Measurements from ENCODE around the gene GLG1. TPM values are rescaled to one million over a fixed set of nuclear protein-coding genes. Genes with fewer than 3 reads are reported as not detected.
"Not testable (repeated sequence)": the region's sequence is repeated elsewhere in the genome, so short reads cannot be mapped to it uniquely, and the experiment has no call there.

The GLG1 gene
- total RNA-seq, 1 experiment from 2014 or later = 135 TPM

DNA sequence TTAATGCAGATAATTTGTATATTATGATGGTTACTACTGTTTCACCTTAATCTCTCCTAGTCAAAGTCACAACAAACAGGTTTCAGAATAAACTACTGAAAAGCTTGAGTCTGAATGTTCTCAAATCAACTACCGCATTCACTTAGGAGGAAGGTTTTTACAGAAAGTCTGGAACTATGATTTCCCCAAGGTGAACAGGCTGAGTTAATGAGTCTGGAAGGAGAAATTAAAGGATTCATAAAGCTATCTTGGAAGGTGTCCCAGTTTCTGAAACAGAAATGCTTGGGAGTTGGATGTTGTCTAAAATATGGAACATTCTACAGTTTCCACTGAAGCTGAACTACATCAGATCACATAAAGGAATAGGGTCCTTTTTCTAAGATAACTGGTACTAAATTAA, 69.2 kb downstream of the GLG1 start:
- not testable (repeated sequence) for H4K91ac ChIP-seq (ENCODE audit: insufficient read length, low read depth, low read length); H4K8ac ChIP-seq (replicated peaks; ENCODE audit: insufficient read length, low read depth, low read length); H3K9ac ChIP-seq (ENCODE audit: extremely low read depth, insufficient read length, low read length); H3K23ac ChIP-seq (ENCODE audit: insufficient read length, low read depth, low read length); H2BK120ac ChIP-seq (ENCODE audit: low read depth, low read length, poor library complexity, severe bottlenecking); H2AFZ ChIP-seq (ENCODE audit: low read length); H3K27me3 ChIP-seq (ENCODE audit: insufficient read depth, low read length); H3K4me1 Mint-ChIP-seq; H2BK12ac ChIP-seq (ENCODE audit: insufficient read length, low read depth, low read length); H3K4me3 Mint-ChIP-seq; H3K4me1 ChIP-seq (ENCODE audit: insufficient read depth, low read length); H3K4ac ChIP-seq (ENCODE audit: low read depth, low read length); H4K5ac ChIP-seq (ENCODE audit: insufficient read length, low read depth, low read length); H4K20me1 ChIP-seq (ENCODE audit: control insufficient read depth, insufficient read depth, insufficient read length); H2BK5ac ChIP-seq (ENCODE audit: insufficient read length, low read length); H2AK5ac ChIP-seq (ENCODE audit: insufficient read length, low read length); H3K18ac ChIP-seq (ENCODE audit: insufficient read length, low read depth, low read length); H3T11ph ChIP-seq (ENCODE audit: low read length); H3K4me2 ChIP-seq (ENCODE audit: insufficient read depth, insufficient read length, low read length); H2BK15ac ChIP-seq (ENCODE audit: low read depth, low read length); H2BK20ac ChIP-seq (ENCODE audit: low read depth, low read length, poor library complexity, severe bottlenecking); DNase-seq; H3K56ac ChIP-seq (ENCODE audit: insufficient read length, low read depth, low read length); H3K27ac ChIP-seq (ENCODE audit: insufficient read length, low read depth, low read length); H3K79me1 ChIP-seq (ENCODE audit: insufficient read depth, low read depth, low read length, poor library complexity, severe bottlenecking); H3K9me3 ChIP-seq (ENCODE audit: control insufficient read depth, low read depth, low read length); H3K14ac ChIP-seq (ENCODE audit: insufficient read depth, low read length); H3K27me3 Mint-ChIP-seq (ENCODE audit: low read depth); H3K79me2 ChIP-seq (ENCODE audit: insufficient read depth, low read length); H3K23me2 ChIP-seq (ENCODE audit: insufficient read length, low read depth, low read length, poor library complexity, severe bottlenecking); H3K9me3 Mint-ChIP-seq; H3K36me3 Mint-ChIP-seq (ENCODE audit: insufficient read depth in 1 of 3, low read depth in 3 of 3)
- WGBS (ENCODE audit: extremely low coverage, insufficient read length, low lambda C conversion rate) = no CpG with 5 or more reads among the region's 1 CpG
- 0 out of 7 replicates have a peak overlapping the region, but pooled peaks of 1 of the 3 experiments have one; percentile 66 for H3K27ac Mint-ChIP-seq

GRCh38 chr16:74534650-74535049, 72.3 kb downstream of the GLG1 start:
- not testable (repeated sequence) for H2BK12ac ChIP-seq (ENCODE audit: insufficient read length, low read depth, low read length); H3K27me3 ChIP-seq (ENCODE audit: insufficient read depth, low read length); H2BK20ac ChIP-seq (ENCODE audit: low read depth, low read length, poor library complexity, severe bottlenecking); H4K91ac ChIP-seq (ENCODE audit: insufficient read length, low read depth, low read length); H4K5ac ChIP-seq (ENCODE audit: insufficient read length, low read depth, low read length); H2BK120ac ChIP-seq (ENCODE audit: low read depth, low read length, poor library complexity, severe bottlenecking); H3K14ac ChIP-seq (ENCODE audit: insufficient read depth, low read length); H3K9me3 ChIP-seq (ENCODE audit: control insufficient read depth, low read depth, low read length); H3K27me3 Mint-ChIP-seq (ENCODE audit: low read depth); H3T11ph ChIP-seq (ENCODE audit: low read length); H3K79me2 ChIP-seq (ENCODE audit: insufficient read depth, low read length); H3K56ac ChIP-seq (ENCODE audit: insufficient read length, low read depth, low read length); H3K18ac ChIP-seq (ENCODE audit: insufficient read length, low read depth, low read length); H2AK5ac ChIP-seq (ENCODE audit: insufficient read length, low read length); H3K4me1 ChIP-seq (ENCODE audit: insufficient read depth, low read length); H2AFZ ChIP-seq (ENCODE audit: low read length); DNase-seq; H3K4me1 Mint-ChIP-seq; H3K4me3 Mint-ChIP-seq; H3K23me2 ChIP-seq (ENCODE audit: insufficient read length, low read depth, low read length, poor library complexity, severe bottlenecking); H2BK5ac ChIP-seq (ENCODE audit: insufficient read length, low read length); H2BK15ac ChIP-seq (ENCODE audit: low read depth, low read length); H3K4me2 ChIP-seq (ENCODE audit: insufficient read depth, insufficient read length, low read length); H3K36me3 Mint-ChIP-seq (ENCODE audit: insufficient read depth in 1 of 3, low read depth in 3 of 3); H3K9ac ChIP-seq (ENCODE audit: extremely low read depth, insufficient read length, low read length); H4K8ac ChIP-seq (replicated peaks; ENCODE audit: insufficient read length, low read depth, low read length); H3K9me3 Mint-ChIP-seq; H4K20me1 ChIP-seq (ENCODE audit: control insufficient read depth, insufficient read depth, insufficient read length); H3K79me1 ChIP-seq (ENCODE audit: insufficient read depth, low read depth, low read length, poor library complexity, severe bottlenecking); H3K27ac ChIP-seq (ENCODE audit: insufficient read length, low read depth, low read length); H3K23ac ChIP-seq (ENCODE audit: insufficient read length, low read depth, low read length); H3K4ac ChIP-seq (ENCODE audit: low read depth, low read length); H3K27ac Mint-ChIP-seq
- WGBS (ENCODE audit: extremely low coverage, insufficient read length, low lambda C conversion rate) = no CpG with 5 or more reads among the region's 4 CpGs

Data from H9 (cell line).